NT2/D1 (cell line): ENCODE measurements around the gene SLC3A2.

Experiments used
- DNase-seq: peaks from one replicate; pipeline ENCODE4 v3.0.0-alpha.2; 2011; ENCODE audit warnings: low read depth, low spot score
- H3K27me3 ChIP-seq: 2 replicates; pipeline ENCODE4 v1.6.0; 2011; ENCODE audit warnings: mild to moderate bottlenecking; ENCODE audit not compliant: insufficient read length, insufficient read depth
- H3K36me3 ChIP-seq: 2 replicates; pipeline ENCODE4 v1.6.1; 2011; ENCODE audit warnings: mild to moderate bottlenecking, low read length, mixed read lengths; ENCODE audit not compliant: insufficient read depth, insufficient read length
- H3K4me1 ChIP-seq: 2 replicates; pipeline ENCODE4 v1.5.1; 2011; ENCODE audit not compliant: insufficient read depth, insufficient read length
- H3K4me3 ChIP-seq: 2 replicates; pipeline ENCODE4 v1.5.1; 2011; ENCODE audit warnings: low read depth; ENCODE audit not compliant: insufficient read length
- H3K9ac ChIP-seq: 2 replicates; pipeline ENCODE4 v1.6.0; 2011; ENCODE audit warnings: low read depth; ENCODE audit not compliant: insufficient read length
- H3K9me3 ChIP-seq: 2 replicates; pipeline ENCODE4 v1.5.1; 2011; ENCODE audit warnings: mild to moderate bottlenecking, low read length; ENCODE audit not compliant: insufficient read depth
- SUZ12 ChIP-seq: IDR thresholded peaks from 2 replicates; pipeline ENCODE4 v1.6.1; 2011; ENCODE audit not compliant: insufficient read length, insufficient read depth; ENCODE audit errors: extremely low read depth
- YY1 ChIP-seq: IDR thresholded peaks from 2 replicates; pipeline ENCODE4 v1.6.1; 2011; ENCODE audit not compliant: insufficient read length, insufficient read depth
- ZNF274 ChIP-seq: IDR thresholded peaks from 2 replicates; pipeline ENCODE4 v1.6.1; 2011; ENCODE audit warnings: mild to moderate bottlenecking, low read depth, low read length

The SLC3A2 gene

GRCh38 chr11:62889484-62890437 is 9.1 kb downstream of the SLC3A2 start:
- peaks cover 56% of the 10 kb centered on the region for H3K36me3 ChIP-seq
- no peaks in the 10 kb centered on the region for H3K27me3 ChIP-seq
- peak overlapping the region; percentile 26 for H3K9ac ChIP-seq
- no peak overlapping the region for H3K4me3 ChIP-seq
- H3K9me3 ChIP-seq: no peaks in the 10 kb centered on the region
- no peak for TF ChIP-seq YY1
- no peak for TF ChIP-seq SUZ12
- TF ChIP-seq ZNF274: no peak
- peaks cover 14% of the 10 kb centered on the region for H3K4me1 ChIP-seq
- DNase-seq: no peak

DNA sequence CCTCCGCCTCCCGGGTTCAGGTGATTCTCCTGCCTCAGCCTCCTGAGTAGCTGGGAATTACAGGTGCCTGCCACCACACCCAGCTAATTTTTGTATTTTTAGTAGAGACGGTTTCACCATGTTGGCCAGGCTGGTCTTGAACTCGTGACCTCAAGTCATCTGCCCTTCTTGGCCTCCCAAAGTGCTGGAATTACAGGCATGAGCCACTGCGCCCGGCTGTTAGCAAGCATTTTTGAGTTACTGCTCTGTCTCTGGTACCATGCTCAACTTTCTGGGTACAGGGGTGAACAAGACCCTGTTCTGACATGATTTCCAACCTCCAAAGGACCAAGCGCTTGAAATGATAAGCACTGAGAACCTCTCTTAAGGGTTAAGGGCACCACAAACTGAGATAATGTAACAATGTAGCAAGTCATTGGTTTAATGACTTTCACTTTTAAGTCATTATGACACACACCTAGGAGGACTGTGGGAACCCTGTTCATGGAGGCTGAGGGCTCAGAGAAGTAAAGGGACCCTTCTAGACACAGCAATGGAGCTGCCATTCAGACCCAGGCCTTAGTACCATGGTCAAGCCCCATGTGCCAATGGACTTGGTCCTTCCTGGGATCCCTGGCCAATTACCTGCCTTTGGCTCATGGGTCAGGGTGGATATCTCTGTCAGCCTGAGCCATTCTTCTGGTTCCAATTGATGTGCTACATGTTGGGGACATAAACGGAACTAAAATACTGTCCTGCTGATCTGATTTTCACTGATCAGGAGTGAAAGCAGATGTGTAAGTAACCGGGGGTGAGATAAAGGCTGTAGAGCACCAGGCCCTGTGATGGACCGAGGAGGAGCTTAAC is 11.6 kb downstream of the SLC3A2 start:
- Histone ChIP-seq H3K4me3 (no peak overlapping the region), H3K9ac (no peak overlapping the region), H3K9me3 (no peaks in the 10 kb centered on the region), H3K36me3 (peaks cover 30% of the 10 kb centered on the region), H3K27me3 (no peaks in the 10 kb centered on the region), H3K4me1 (peaks cover 6% of the 10 kb centered on the region)
- no peak for DNase-seq
- TF ChIP-seq SUZ12 (no peak), YY1 (no peak), ZNF274 (no peak)

GRCh38 chr11:62895501-62895900 is 14.8 kb downstream of the SLC3A2 start:
- H3K4me3 ChIP-seq: no peak overlapping the region
- TF ChIP-seq SUZ12 (no peak), ZNF274 (no peak), YY1 (no peak)
- DNase-seq: no peak
- peaks cover 2% of the 10 kb centered on the region for H3K36me3 ChIP-seq
- no peaks in the 10 kb centered on the region for H3K27me3 ChIP-seq
- H3K9ac ChIP-seq: no peak overlapping the region
- peaks cover 5% of the 10 kb centered on the region for H3K4me1 ChIP-seq
- H3K9me3 ChIP-seq: no peaks in the 10 kb centered on the region

- H3K9me3 ChIP-seq: no peaks in the 10 kb centered on the region
- no peaks in the 10 kb centered on the region for H3K27me3 ChIP-seq
- no peak for DNase-seq
- no peaks in the 10 kb centered on the region for H3K36me3 ChIP-seq
- H3K4me3 ChIP-seq: no peak overlapping the region
- H3K9ac ChIP-seq: no peak overlapping the region
- no peak for TF ChIP-seq ZNF274
- no peak for TF ChIP-seq SUZ12
- TF ChIP-seq YY1: no peak
- peaks cover 2% of the 10 kb centered on the region for H3K4me1 ChIP-seq
These were observed 15.4 kb downstream of the SLC3A2 start for GRCh38 chr11:62896049-62896448.

GRCh38 chr11:62897311-62897710 is 16.6 kb downstream of the SLC3A2 start:
- peaks cover 2% of the 10 kb centered on the region for H3K4me1 ChIP-seq
- no peaks in the 10 kb centered on the region for H3K9me3 ChIP-seq
- TF ChIP-seq SUZ12: no peak
- TF ChIP-seq ZNF274: no peak
- no peak for TF ChIP-seq YY1
- no peak overlapping the region for H3K4me3 ChIP-seq
- no peaks in the 10 kb centered on the region for H3K27me3 ChIP-seq
- DNase-seq: no peak
- no peaks in the 10 kb centered on the region for H3K36me3 ChIP-seq
- H3K9ac ChIP-seq: no peak overlapping the region

GRCh38 chr11:62898027-62898426 is 17.3 kb downstream of the SLC3A2 start:
- Histone ChIP-seq H3K4me3 (no peak overlapping the region), H3K4me1 (peaks cover 2% of the 10 kb centered on the region), H3K9me3 (no peaks in the 10 kb centered on the region), H3K9ac (no peak overlapping the region), H3K27me3 (no peaks in the 10 kb centered on the region), H3K36me3 (no peaks in the 10 kb centered on the region)
- TF ChIP-seq ZNF274: no peak
- no peak for TF ChIP-seq YY1
- TF ChIP-seq SUZ12: no peak
- no peak for DNase-seq

DNA sequence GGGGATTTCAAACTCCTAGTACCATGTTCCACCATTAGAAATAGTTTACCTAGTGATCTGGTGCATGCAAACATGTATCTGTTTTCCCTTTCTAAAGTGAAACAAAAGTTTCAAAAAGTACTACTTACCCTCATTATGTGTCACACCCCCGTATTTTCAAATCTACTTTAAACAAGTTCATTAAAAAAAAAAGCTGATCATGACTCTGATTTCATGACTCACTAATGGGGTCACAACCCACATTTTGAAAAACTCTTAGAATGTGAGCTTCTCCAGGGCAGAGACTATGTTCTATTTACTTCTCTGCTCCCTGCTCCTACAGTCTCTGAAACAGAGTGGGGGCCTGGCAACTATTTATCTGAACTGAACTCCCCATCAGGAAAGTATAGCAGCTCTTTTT is 22.2 kb downstream of the SLC3A2 start:
- Histone ChIP-seq H3K36me3 (no peaks in the 10 kb centered on the region), H3K4me3 (no peak overlapping the region), H3K9ac (no peak overlapping the region), H3K4me1 (no peaks in the 10 kb centered on the region), H3K9me3 (peaks cover 10% of the 10 kb centered on the region; the same call in 1 of the 2 replicates), H3K27me3 (peaks cover 8% of the 10 kb centered on the region)
- TF ChIP-seq YY1 (no peak), ZNF274 (no peak), SUZ12 (no peak)
- no peak for DNase-seq
